ENCODE data around the gene SNRNP48.

DNA sequence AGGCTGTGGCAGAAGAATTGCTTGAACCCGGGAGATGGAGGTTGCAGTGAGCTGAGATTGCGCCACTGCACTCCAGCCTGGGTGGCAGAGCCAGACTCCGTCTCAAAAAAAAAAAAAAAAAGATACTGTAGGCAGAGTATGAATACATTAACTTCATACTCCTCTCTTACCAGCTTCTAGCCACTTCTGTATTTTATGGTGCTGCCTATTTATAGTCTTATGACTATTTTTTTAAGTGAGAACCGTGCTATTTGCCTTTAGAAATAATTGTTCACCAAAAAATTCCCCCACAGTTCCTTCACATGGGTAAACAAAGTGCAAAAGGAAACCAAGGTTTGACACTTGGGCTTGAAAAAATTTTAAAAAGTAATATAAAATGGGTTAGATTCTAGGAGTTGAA, 1.5 kb upstream of the SNRNP48 start:
- TF ChIP-seq, protein P1, sequence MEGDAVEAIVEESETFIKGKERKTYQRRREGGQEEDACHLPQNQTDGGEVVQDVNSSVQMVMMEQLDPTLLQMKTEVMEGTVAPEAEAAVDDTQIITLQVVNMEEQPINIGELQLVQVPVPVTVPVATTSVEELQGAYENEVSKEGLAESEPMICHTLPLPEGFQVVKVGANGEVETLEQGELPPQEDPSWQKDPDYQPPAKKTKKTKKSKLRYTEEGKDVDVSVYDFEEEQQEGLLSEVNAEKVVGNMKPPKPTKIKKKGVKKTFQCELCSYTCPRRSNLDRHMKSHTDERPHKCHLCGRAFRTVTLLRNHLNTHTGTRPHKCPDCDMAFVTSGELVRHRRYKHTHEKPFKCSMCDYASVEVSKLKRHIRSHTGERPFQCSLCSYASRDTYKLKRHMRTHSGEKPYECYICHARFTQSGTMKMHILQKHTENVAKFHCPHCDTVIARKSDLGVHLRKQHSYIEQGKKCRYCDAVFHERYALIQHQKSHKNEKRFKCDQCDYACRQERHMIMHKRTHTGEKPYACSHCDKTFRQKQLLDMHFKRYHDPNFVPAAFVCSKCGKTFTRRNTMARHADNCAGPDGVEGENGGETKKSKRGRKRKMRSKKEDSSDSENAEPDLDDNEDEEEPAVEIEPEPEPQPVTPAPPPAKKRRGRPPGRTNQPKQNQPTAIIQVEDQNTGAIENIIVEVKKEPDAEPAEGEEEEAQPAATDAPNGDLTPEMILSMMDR (IDR thresholded peaks at IDR 0.05): no peak
- no peak for TF ChIP-seq POLR2AphosphoS5 (IDR thresholded peaks at IDR 0.05)
- no peak for TF ChIP-seq EP300 (IDR thresholded peaks at IDR 0.05)
